Neural crest cell (in vitro differentiated cells): ENCODE data around the gene ATG4C. TPM values are rescaled to one million over a fixed set of nuclear protein-coding genes. Genes with fewer than 3 reads are reported as not detected.
A peak's percentile ranks its signal among the peaks of the same experiment; 100 is the strongest.
"Not testable (repeated sequence)": the region's sequence is repeated elsewhere in the genome, so short reads cannot be mapped to it uniquely, and the experiment has no call there.

Source experiments
- DNase-seq: peaks from one replicate; pipeline ENCODE4 v3.0.0; 2021; ENCODE audit warnings: low read depth, mixed read lengths, low spot score
- H3K27ac Mint-ChIP-seq: one replicate; pipeline ENCODE4 v1.8.0; 2021; ENCODE audit warnings: mild to moderate bottlenecking, mixed read lengths; ENCODE audit not compliant: unreplicated experiment
- H3K27me3 Mint-ChIP-seq: 2 replicates; pipeline ENCODE4 v1.8.0; 2021; ENCODE audit warnings: low read depth, mild to moderate bottlenecking, mixed read lengths
- H3K36me3 Mint-ChIP-seq: 2 replicates; pipeline ENCODE4 v1.8.0; 2021; ENCODE audit warnings: low read depth, mild to moderate bottlenecking, mixed read lengths
- H3K4me1 Mint-ChIP-seq: 2 replicates; pipeline ENCODE4 v1.8.0; 2021; ENCODE audit warnings: mixed read lengths
- H3K4me3 Mint-ChIP-seq: one replicate; pipeline ENCODE4 v1.8.0; 2021; ENCODE audit warnings: mild to moderate bottlenecking, mixed read lengths
- H3K9me3 Mint-ChIP-seq: 2 replicates; pipeline ENCODE4 v1.8.0; 2021; ENCODE audit warnings: mixed read lengths
- long read RNA-seq: library from polyadenylated mRNA; unstranded; transcript quantifications from one replicate; pipeline ENCODE4 v2.0.0, GENCODE V29; 2020
- total RNA-seq: library from RNA; stranded (reverse); gene quantifications from 2 replicates; pipeline ENCODE4 v1.2.1, GENCODE V29; 2021
- TF ChIP-seq, protein P1 (sequence below): fragments of 200-600 bp; sonication (generic); conservative IDR thresholded peaks from 2 replicates; pipeline ENCODE4 v1.5.0; 2021; ENCODE audit warnings: antibody characterized with exemption, mild to moderate bottlenecking

ATG4C gene, protein sequence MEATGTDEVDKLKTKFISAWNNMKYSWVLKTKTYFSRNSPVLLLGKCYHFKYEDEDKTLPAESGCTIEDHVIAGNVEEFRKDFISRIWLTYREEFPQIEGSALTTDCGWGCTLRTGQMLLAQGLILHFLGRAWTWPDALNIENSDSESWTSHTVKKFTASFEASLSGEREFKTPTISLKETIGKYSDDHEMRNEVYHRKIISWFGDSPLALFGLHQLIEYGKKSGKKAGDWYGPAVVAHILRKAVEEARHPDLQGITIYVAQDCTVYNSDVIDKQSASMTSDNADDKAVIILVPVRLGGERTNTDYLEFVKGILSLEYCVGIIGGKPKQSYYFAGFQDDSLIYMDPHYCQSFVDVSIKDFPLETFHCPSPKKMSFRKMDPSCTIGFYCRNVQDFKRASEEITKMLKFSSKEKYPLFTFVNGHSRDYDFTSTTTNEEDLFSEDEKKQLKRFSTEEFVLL
- 13.2 and 14.5 TPM in 2 replicates for total RNA-seq
- long read RNA-seq, transcript ATG4C-203 (11 exons, 2,890 nt) = major isoform, 32 of 73 reads
- long read RNA-seq, transcript ATG4C-201 (11 exons, 2,938 nt) = minor isoform, 20 of 73 reads
- long read RNA-seq, partial matches to known transcripts = 6 of 73 reads
- long read RNA-seq, other reads (novel, unspliced or antisense) = 15 of 73 reads

DNA sequence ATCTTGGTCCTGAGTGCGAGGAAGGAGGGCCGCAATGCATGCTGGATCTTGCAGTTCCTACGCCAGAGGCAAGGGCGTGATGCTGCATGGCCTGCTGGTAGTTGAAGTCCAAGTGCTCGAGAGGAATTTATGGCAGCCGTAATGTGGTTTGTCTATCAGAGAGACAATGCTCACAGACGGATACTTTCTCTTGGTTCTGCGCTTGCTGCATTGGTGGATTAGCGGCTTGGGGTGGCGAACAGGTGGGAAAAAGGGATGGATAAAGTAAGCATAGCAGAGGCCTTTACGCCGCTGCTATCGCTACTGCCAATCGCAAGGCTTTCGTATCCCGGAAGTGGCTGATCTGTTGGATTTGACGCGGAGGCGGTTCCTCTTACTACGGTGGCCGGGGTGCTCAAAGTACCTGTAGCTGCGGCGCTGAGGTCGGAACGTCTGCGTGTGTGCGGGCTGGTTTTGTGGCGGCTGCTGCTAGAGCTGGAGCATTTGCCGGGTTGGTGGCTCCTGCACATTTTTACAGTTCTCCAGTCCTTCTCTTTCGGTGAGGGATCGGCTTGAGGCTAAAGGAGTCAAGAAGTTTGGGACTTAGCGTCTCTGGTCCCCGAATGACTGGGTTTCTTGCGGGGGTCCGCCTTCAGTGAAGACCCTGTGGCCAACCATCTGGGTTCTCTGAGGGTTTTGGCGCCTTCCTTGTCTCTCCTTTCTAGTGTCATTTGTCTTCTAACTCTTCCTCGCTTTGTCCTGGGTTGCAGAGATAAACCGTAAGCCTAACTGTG, at the start of gene ATG4C:
Gene ATG4C (plus strand): TSS at position 397 of the 773 bp plus-strand sequence. CDS start 19,655 bp downstream, outside the sequence.
- no peaks in the 10 kb centered on the region for H3K9me3 Mint-ChIP-seq
- peaks cover 13% of the 10 kb centered on the region for H3K27me3 Mint-ChIP-seq
- no peak within 1 kb of the TSS for H3K27ac Mint-ChIP-seq
- TF ChIP-seq, protein P1, sequence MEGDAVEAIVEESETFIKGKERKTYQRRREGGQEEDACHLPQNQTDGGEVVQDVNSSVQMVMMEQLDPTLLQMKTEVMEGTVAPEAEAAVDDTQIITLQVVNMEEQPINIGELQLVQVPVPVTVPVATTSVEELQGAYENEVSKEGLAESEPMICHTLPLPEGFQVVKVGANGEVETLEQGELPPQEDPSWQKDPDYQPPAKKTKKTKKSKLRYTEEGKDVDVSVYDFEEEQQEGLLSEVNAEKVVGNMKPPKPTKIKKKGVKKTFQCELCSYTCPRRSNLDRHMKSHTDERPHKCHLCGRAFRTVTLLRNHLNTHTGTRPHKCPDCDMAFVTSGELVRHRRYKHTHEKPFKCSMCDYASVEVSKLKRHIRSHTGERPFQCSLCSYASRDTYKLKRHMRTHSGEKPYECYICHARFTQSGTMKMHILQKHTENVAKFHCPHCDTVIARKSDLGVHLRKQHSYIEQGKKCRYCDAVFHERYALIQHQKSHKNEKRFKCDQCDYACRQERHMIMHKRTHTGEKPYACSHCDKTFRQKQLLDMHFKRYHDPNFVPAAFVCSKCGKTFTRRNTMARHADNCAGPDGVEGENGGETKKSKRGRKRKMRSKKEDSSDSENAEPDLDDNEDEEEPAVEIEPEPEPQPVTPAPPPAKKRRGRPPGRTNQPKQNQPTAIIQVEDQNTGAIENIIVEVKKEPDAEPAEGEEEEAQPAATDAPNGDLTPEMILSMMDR = no peak
- no peak within 1 kb of the TSS for H3K4me3 Mint-ChIP-seq
- DNase-seq = peak; percentile 82
- no peaks in the 10 kb centered on the region for H3K36me3 Mint-ChIP-seq
- peaks cover 9% of the 10 kb centered on the region for H3K4me1 Mint-ChIP-seq

- Mint-ChIP-seq H3K27me3 (no peaks in the 10 kb centered on the region), H3K9me3 (peaks cover 6% of the 10 kb centered on the region), H3K4me3 (no peak overlapping the region), H3K4me1 (peaks cover 16% of the 10 kb centered on the region), H3K27ac (peak overlapping the region; percentile 60), H3K36me3 (peaks cover 12% of the 10 kb centered on the region)
- TF ChIP-seq, protein P1 = no peak
- no peak for DNase-seq
Measured at GRCh38 chr1:62735491-62736171, 48.3 kb upstream of the ATG4C start.

GRCh38 chr1:62740701-62741100, 43.2 kb upstream of the ATG4C start:
- H3K4me1 Mint-ChIP-seq, H3K27me3 Mint-ChIP-seq, H3K4me3 Mint-ChIP-seq, H3K27ac Mint-ChIP-seq, DNase-seq: not testable (repeated sequence)
- Mint-ChIP-seq H3K9me3 (peaks cover 16% of the 10 kb centered on the region), H3K36me3 (peaks cover 27% of the 10 kb centered on the region)

GRCh38 chr1:62744611-62745577, 39.0 kb upstream of the ATG4C start:
- no peak overlapping the region for H3K27ac Mint-ChIP-seq
- TF ChIP-seq, protein P1 = no peak
- peaks cover 23% of the 10 kb centered on the region for H3K36me3 Mint-ChIP-seq
- H3K4me3 Mint-ChIP-seq = no peak overlapping the region
- no peaks in the 10 kb centered on the region for H3K27me3 Mint-ChIP-seq
- peaks cover 15% of the 10 kb centered on the region for H3K9me3 Mint-ChIP-seq
- H3K4me1 Mint-ChIP-seq = peaks cover 9% of the 10 kb centered on the region
- no peak for DNase-seq

DNA sequence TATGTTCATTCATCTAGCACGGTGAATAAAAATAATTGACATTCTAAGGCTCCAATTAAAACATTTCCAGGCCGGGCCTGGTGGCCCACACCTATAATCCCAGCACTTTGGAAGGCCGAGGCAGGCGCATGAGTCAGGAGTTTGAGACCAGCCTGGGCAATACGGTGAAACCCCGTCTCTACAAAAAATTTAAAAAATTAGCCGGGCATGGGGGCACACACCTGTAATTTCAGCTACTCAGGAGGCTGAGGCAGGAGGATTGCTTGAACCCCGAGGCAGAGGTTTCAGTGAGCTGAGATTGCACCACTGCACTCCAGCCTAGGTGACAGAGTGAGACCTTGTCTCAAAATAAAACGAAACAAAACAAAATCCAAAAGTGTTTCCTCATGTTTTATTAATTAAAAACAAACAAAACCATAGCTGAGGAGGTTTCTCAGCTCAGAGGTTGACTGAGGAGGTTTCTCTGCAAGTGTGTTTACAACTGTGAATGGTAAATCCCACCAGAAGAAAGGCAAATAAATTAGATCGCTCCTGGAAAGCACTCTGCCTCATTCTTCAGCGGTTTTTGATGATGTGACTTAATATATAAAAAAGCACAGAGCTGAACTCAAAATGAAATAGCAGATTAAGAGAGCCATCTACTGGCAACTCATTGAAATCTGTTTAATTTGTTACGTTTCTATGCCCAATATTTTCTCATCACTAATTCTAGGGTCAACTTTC, 37.7 kb upstream of the ATG4C start:
- Mint-ChIP-seq H3K27ac (no peak overlapping the region), H3K4me3 (no peak overlapping the region), H3K4me1 (peaks cover 12% of the 10 kb centered on the region)

More for the DNA sequence above, 37.7 kb upstream of the ATG4C start:
- H3K9me3 Mint-ChIP-seq = peaks cover 7% of the 10 kb centered on the region
- TF ChIP-seq, protein P1 = peak; percentile 82
- no peak for DNase-seq
- no peaks in the 10 kb centered on the region for H3K27me3 Mint-ChIP-seq
- H3K36me3 Mint-ChIP-seq = peaks cover 10% of the 10 kb centered on the region
